M059J (cell line): Measurements from ENCODE around the gene MTRFR. TPM values are rescaled to one million over a fixed set of nuclear protein-coding genes. Genes with fewer than 3 reads are reported as not detected.

ENCODE experiments used
- DNase-seq: peaks from one replicate; pipeline ENCODE4 v3.0.0-alpha.2; 2012; ENCODE audit warnings: low read depth
- total RNA-seq: library from RNA; depleted of rRNA; stranded (reverse); fragments of >200 nt; shearing (Covaris generic); gene quantifications from 2 replicates; pipeline ENCODE4 v1.2.3, GENCODE V29; 2014; rRNA removed

MTRFR gene
- total RNA-seq, 1 experiment from 2014 or later, result 25.5 TPM

DNA sequence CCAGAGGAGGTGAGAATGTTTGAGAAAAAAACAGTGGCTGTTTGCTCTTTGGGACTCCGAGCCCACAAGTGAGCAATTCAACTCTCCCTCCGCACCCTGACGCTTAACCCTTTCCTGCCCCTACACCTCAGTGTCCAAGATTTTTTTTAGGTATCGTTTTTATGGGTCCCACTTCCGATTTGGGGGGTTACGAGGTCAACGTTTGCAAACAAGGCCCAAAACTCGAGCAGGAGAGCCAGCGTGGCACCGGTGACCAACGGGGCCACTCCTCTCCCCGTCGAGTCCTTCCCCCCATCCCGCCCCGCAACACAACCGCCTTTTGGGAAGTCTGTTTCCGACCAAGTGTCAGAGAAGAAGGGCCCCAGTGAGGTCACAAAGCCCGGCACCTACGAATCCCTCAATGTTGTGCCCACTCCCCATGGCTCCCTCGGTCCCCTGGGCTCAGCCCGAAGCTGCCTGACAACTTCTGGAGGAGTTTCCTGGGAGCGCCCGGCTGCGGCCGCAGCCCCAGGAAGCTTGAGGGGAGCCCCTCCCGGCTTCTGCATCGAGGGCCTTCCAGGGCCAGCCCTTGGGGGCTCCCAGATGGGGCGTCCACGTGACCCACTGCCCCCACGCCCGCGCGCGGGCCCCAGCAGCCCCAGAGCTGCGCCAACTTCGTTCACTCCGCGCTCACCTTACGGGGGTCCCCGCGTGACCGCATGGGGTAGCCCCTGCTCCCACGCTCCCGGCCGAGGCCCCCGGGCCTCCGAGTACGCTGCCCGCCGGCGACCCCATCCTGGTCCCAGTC, 37.2 kb downstream of the MTRFR start:
- peak; percentile 30 for DNase-seq

DNA sequence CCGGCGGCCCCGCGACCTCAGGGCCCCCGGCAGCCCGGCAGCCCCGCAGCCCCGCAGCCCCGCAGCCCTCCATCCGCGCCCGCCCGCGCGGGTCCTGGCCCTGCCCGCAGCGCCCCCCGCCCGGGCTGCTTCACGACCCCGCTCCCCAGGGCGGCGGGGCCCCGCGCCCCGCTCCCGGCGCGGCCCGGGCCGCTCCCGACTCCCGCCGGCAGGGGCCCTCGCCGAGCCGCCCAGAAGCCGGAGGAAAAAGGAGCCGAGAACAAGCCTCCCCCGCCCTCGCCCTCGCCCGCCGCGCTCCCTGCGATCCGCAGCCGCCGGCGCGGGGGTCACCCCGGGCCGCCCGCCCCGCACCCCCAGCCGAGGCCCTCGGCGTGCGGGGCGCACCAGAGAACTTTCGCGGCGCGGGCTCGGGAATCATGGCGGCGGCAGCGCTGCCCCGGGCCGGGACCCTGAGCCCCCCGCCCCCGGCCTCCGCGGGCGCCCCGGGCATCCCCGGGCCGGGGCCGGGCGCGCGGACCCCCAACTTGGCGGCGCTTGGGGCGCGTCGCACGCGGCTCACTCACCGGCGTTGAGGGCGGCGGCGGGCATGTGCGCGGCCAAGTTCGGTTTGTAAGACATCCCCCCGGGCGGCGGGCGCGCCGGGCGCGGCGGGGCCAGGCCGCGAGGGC, 37.9 kb downstream of the MTRFR start:
- DNase-seq, result peak; percentile 54

DNA sequence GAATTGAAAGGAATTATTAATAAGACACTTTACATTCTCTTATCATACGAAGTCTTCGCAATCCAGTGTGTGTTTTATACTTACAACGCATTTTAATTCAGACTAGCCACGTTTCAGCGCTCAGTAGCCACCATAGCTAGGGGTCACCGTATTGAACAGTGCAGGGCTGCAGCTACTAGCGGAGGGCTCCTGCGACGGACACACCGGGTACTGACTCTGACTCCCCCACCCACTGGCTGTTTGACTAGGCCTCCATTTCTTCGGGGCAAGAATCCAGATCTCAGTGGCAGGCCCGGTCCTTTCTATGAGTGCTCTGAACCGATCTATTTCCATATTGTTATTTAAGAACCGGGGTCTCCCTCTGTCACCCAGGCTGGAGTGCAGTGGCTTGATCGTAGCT, 39.9 kb downstream of the MTRFR start:
- no peak for DNase-seq

DNA sequence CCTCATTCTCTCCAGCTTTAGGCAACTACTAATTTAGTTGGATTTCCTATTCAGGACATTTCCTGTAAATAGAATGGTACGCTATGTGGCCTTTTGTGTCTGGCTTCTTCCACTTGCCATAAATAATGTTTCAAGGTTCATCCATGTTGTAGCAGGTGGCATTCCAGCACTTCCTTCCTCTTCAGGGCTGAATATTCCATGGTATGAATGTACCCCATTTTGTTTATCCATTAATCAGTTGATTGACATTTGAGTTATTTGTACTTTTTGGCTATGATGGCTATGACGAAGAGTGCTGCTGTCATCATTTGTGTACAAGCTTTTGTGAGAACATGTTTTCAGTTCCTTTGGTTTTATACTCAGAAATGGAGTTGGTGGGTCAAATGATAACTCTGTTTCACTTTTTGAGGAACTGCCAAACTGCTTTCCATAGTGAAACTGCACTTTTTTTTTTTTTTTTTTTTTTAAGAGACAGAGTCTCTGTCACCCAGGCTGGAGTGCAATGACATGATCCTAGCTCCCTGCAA, 44.9 kb downstream of the MTRFR start:
- no peak for DNase-seq

DNA sequence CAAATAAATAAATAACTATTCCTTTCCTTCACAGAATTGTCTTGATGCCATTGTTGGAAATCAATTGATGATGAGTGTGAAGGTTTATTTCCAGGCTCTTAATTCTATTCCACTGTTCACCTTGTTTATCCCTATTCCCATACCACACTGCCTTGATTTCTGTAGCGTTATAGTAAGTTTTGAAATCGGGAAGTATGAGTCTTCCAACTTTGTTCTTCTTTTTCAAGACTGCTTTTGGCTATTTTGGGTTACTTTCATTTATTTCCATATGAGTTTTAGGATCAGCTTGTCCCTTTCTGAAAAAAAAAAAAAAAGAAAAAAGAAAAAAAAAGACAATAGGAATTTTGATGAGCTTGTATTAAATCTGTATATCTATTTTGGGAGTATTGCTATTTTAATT, 47.7 kb downstream of the MTRFR start:
- no peak for DNase-seq

DNA sequence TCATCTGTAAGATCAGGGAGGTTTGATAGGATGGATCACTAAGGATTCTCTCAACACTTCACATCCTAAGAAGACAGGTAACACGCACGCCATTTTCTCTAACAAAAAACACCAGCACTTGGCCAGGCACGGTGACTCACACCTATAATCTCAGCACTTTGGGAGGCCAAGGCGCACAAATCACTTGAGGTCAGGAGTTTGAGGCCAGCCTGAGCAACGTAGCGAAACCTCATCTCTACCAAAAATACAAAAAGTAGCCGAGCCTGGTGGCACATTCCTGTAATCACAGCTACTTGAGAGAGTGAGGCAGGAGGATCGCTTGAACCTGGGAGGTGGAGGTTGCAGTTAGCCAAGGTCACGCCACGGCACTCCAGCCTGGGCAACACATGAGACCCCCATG, 48.9 kb downstream of the MTRFR start:
- DNase-seq, result no peak

DNA sequence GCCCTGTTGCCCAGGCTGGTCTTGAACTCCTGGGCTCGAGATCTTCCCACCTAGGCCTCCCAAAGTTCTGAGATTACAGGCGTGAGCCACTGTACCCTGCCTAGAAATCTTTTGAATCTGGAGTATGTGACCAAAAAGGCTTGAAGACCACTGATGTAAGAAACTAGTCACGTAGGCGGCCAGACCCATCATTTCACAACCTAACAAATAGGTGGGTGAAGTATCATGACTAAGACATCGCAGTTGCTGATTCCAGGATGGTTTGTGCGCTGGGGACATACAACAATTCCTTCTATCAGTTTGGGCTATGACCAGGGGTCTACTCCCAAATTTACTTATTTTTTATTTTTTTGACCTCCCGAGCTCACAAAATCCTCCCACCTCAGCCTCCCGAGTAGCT, 50.2 kb downstream of the MTRFR start:
- no peak for DNase-seq

DNA sequence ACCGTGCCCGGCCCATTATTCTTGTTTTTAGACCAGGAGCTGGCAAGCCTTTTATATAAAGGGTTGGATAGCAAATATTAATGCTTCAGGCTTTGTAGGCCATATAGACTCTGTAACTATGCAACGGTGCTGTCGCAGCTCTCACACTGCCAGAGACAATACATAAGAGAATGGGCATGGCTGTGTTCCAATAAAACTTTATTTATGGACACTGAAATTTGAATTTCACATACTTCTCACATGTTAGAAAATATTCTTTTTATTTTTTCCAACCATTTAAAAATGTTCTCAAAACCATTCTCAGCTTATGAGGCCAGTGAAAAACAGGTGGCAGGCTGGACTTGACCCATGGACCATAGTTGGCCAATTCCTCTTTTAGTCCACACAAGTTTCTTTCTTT, 51.4 kb downstream of the MTRFR start:
- no peak for DNase-seq

DNA sequence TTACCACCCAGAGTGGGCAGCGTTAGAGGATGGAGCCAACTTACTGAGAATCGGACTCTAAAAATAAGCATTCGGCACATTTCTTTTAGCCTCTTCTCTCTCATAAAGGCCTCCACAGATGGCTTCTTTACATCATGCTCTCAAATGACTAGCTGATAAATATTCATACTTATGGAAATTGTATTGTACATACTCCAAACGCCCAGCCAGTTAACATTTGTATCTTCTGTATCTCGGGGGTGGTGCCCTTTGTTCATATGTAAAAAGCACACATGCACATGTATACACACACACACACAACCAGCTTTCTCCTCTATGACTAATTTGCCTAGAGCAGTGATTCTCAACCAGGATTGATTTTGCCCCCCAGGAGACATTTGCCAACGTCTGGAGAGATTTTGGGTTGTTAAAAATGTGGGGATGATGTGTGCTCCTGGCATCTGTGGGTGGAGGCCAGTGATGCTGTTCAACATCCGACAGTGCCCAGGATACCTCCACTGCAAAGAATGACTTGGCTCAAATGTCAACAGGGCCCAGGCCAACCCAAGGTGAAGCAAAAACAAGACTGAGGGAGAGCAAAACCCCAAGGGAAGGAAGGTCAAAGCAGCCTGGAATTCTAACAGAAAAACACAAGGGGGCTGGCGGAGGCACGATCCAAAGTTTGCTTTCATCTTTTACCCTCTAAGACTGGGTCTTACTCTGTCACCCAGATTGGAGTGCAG, 53.6 kb downstream of the MTRFR start:
- peak; percentile 28 for DNase-seq

DNA sequence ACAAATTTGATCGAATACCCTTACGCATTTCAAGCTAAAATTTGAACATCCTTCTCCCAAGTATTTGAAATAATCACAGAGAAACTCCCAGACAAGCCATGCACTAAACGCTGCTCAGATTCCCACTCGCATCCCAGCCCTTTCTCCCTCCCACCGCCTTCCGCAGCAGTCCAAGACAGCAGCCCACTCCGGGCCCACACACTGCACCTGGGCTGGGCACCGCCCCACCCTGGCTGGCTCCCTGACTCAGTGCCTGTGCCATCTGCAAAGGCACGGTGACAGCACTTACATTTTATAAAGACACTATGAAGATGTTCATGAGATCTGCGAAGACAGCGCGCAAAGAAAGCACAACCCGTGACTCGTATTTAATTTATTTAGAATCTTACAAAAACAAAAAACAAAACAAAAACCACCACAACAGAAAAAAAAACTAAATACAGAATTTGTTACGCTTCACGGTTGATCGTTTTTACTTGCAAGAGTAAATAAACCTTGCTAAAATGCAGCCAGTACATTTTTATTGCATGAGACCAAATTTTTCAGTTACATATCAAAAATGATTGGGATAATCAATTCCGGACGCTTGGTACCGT, 55.6 kb downstream of the MTRFR start:
- no peak for DNase-seq

DNA sequence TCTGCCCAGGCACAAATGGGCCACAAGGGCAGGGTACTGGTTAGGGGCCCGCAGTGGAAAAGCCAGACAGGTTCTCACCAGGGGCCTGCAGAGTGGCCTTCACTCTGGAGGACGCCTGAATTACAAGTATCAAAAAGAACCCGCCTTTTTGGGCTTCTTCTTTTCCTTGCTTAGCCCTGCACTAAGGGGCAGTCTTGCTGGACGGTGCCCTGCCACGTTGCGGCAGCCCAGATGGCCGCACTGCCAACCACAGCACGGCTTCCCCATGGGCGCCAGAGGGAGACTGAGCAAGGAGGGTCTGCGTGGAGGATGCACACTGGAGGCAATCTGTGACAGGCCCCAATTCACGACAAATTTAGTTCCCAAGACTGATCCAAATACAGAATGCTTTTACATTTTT, 56.7 kb downstream of the MTRFR start:
- DNase-seq, result no peak

DNA sequence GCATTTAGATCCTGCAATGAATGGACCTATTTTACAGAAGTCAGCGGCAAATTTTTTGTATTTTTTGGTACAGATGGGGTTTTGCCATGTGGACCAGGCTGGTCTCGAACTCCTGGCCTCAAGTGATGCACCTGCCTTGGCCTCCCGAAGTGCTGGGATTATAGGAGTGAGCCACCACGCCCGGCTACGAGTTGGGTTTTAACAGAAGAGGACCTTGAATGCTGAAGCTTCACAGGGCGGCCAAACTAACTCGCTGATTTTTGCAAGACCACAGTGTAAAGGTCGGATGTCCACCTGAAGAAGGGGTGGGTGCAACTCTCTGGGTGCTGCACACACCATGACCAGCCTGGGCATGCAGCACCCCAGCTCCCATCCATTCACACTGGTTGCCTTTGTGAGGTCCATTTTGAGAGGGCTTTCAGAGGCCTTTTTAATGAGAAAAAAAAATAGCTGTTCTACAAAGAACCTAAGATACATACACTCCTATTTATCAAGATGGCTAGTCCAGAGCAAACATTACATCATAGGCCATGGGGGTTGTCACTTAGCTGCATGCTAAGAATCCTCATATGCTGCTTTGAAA, 60.0 kb downstream of the MTRFR start:
- DNase-seq, result no peak

DNA sequence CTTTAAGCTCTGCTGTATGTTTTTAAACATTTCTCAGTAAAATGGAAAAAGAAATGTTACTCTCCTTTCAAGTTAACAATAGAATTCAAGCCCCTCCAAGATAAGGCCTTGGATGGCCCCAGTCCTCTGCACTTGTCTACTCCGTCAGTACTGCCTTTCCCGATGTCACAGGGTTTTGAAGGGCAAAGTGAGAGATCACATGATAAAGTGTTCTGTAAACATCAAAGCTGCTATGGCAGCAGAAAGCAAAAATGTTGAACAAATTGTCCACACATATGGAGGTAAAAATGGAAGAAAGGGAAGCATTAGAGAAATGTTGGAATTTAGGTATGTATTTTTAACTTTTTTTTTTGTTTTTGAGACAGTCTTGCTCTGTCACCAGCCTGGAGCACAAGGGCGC, 71.9 kb downstream of the MTRFR start:
- DNase-seq, result no peak

DNA sequence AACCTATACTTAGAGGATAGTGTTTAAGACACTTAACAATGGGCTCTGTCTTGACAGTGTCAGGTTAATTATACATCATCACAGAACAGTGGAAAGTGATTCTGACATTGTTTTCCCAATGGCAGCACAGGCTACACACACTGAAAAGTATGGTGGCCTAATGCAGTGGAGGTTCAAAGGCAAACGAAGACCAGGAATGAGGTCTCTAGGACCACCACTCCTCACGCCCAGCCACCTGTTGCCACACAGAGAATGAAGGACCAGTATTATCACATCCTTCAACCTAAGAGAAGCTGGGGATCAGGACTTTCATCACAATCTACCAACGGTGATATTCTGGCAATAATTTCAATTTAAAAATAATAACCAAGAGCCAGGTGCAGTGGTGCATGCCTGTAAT, 73.0 kb downstream of the MTRFR start:
- no peak for DNase-seq

Other genes starting within 250 kb of the MTRFR start
- gene PITPNM2, start 82.3 kb upstream of the MTRFR start, total RNA-seq, result 1.2 and 2.9 TPM in 2 replicates
- gene MPHOSPH9, start 295 bp upstream of the MTRFR start, total RNA-seq, result 52.7 and 80.0 TPM in 2 replicates
- 224 and 249 TPM in 2 replicates for gene CDK2AP1, start 38.4 kb downstream of the MTRFR start, total RNA-seq
- 10.5 and 16.3 TPM in 2 replicates for gene SBNO1, start 131.4 kb downstream of the MTRFR start, total RNA-seq
- 32.2 and 51.5 TPM in 2 replicates for gene KMT5A, start 150.7 kb downstream of the MTRFR start, total RNA-seq
- gene RILPL2, start 203.2 kb downstream of the MTRFR start, total RNA-seq, result 3.5 and 5.3 TPM in 2 replicates
- gene SNRNP35, start 224.7 kb downstream of the MTRFR start, total RNA-seq, result 9.9 and 11.8 TPM in 2 replicates